ENCODE results near the gene CNBP. TPM values are rescaled to one million over a fixed set of nuclear protein-coding genes. Genes with fewer than 3 reads are reported as not detected.
"Not testable (repeated sequence)": the region's sequence is repeated elsewhere in the genome, so short reads cannot be mapped to it uniquely, and the experiment has no call there.

CNBP gene
- polyA plus RNA-seq, 1 donor (not counting 4 experiments of a cell fraction or from before 2014, with no cell fraction given) = 388 TPM

- no peak overlapping the region for H3K4me3 ChIP-seq (ENCODE audit: control insufficient read depth in 2 of 3, extremely low read depth in 1 of 3, insufficient read depth in 2 of 3, low read depth in 1 of 3, low read length in 3 of 3)
- no peak overlapping the region for H2AFZ ChIP-seq (ENCODE audit: control insufficient read depth, low read length)
- peaks cover 12% of the 10 kb centered on the region for H4K20me1 ChIP-seq (ENCODE audit: control insufficient read depth, extremely low read depth, insufficient read depth, low read length)
- FAIRE-seq (no peak), DNase-seq (ENCODE audit: low read depth, low spot score) (no peak)
- TF ChIP-seq CTCF (optimal IDR thresholded peaks at IDR 0.05 in 1 of 3, IDR thresholded peaks at IDR 0.05 in 1 of 3, conservative IDR thresholded peaks at IDR 0.05 in 1 of 3; ENCODE audit: extremely low read depth in 1 of 3, insufficient read depth in 2 of 3, low read length in 3 of 3) (no peak), EZH2 (IDR thresholded peaks at IDR 0.05; ENCODE audit: low read length) (no peak)
- H3K4me1 ChIP-seq (ENCODE audit: control insufficient read depth, extremely low read depth, insufficient read depth, low read length) = peaks cover 7% of the 10 kb centered on the region
- no peak overlapping the region for H3K9ac ChIP-seq (ENCODE audit: control insufficient read depth, extremely low read depth, insufficient read depth, low read length)
- H3K9me1 ChIP-seq (ENCODE audit: control insufficient read depth, extremely low read depth, insufficient read depth, low read length) = no peaks in the 10 kb centered on the region
- peak overlapping the region; percentile 27 for H3K4me2 ChIP-seq (ENCODE audit: control insufficient read depth, extremely low read depth, insufficient read depth, low read depth, low read length)
- dilution Hi-C loops (cut with MboI; ENCODE audit: extremely low pct_ligation_motif_present, low sequenced_read_pairs) = no loop called here
- no peaks in the 10 kb centered on the region for H3K9me3 ChIP-seq (ENCODE audit: control insufficient read depth, low read depth, low read length)
- H3K27me3 ChIP-seq (ENCODE audit: control insufficient read depth, extremely low read depth, insufficient read depth, low read length) = no peaks in the 10 kb centered on the region
- no peaks in the 10 kb centered on the region for H3K36me3 ChIP-seq (ENCODE audit: control insufficient read depth in 2 of 2, extremely low read depth in 1 of 2, insufficient read depth in 2 of 2, low read length in 2 of 2)
- H3K27ac ChIP-seq (ENCODE audit: control insufficient read depth, insufficient read depth, low read length) = peak overlapping the region; percentile 26
- peaks cover 46% of the 10 kb centered on the region for H3K79me2 ChIP-seq (ENCODE audit: control insufficient read depth, insufficient read depth, low read length)
Measured at GRCh38 chr3:129185783-129186182, 2.1 kb upstream of the CNBP start.

GRCh38 chr3:129184784-129185542, 1.3 kb upstream of the CNBP start:
- H3K9ac ChIP-seq (ENCODE audit: control insufficient read depth, extremely low read depth, insufficient read depth, low read length) = peak overlapping the region; percentile 99
- H3K36me3 ChIP-seq (ENCODE audit: control insufficient read depth in 2 of 2, extremely low read depth in 1 of 2, insufficient read depth in 2 of 2, low read length in 2 of 2); FAIRE-seq; H2AFZ ChIP-seq (ENCODE audit: control insufficient read depth, low read length); H3K9me1 ChIP-seq (ENCODE audit: control insufficient read depth, extremely low read depth, insufficient read depth, low read length); DNase-seq (ENCODE audit: low read depth, low spot score); H3K9me3 ChIP-seq (ENCODE audit: control insufficient read depth, low read depth, low read length); dilution Hi-C loops (cut with MboI; ENCODE audit: extremely low pct_ligation_motif_present, low sequenced_read_pairs); H3K27me3 ChIP-seq (ENCODE audit: control insufficient read depth, extremely low read depth, insufficient read depth, low read length): not testable (repeated sequence)
- H3K4me1 ChIP-seq (ENCODE audit: control insufficient read depth, extremely low read depth, insufficient read depth, low read length) = peaks cover 13% of the 10 kb centered on the region
- H3K79me2 ChIP-seq (ENCODE audit: control insufficient read depth, insufficient read depth, low read length) = peaks cover 54% of the 10 kb centered on the region
- H3K4me3 ChIP-seq (ENCODE audit: control insufficient read depth in 2 of 3, extremely low read depth in 1 of 3, insufficient read depth in 2 of 3, low read depth in 1 of 3, low read length in 3 of 3) = peak overlapping the region; percentile 85 to 100 (median 92)
- peaks cover 17% of the 10 kb centered on the region for H4K20me1 ChIP-seq (ENCODE audit: control insufficient read depth, extremely low read depth, insufficient read depth, low read length)
- peak overlapping the region; percentile 96 for H3K27ac ChIP-seq (ENCODE audit: control insufficient read depth, insufficient read depth, low read length)
- H3K4me2 ChIP-seq (ENCODE audit: control insufficient read depth, extremely low read depth, insufficient read depth, low read depth, low read length) = peak overlapping the region; percentile 77

- Histone ChIP-seq H3K36me3 (ENCODE audit: control insufficient read depth in 2 of 2, extremely low read depth in 1 of 2, insufficient read depth in 2 of 2, low read length in 2 of 2) (peaks cover 2 to 6% of the 10 kb centered on the region in 2 experiments), H3K27me3 (ENCODE audit: control insufficient read depth, extremely low read depth, insufficient read depth, low read length) (no peaks in the 10 kb centered on the region), H3K4me1 (ENCODE audit: control insufficient read depth, extremely low read depth, insufficient read depth, low read length) (peaks cover 20% of the 10 kb centered on the region), H2AFZ (ENCODE audit: control insufficient read depth, low read length) (peak overlapping the region; percentile 73), H3K4me3 (ENCODE audit: control insufficient read depth in 2 of 3, extremely low read depth in 1 of 3, insufficient read depth in 2 of 3, low read depth in 1 of 3, low read length in 3 of 3) (peak overlapping the region; percentile 85 to 100 (median 92)), H3K9me1 (ENCODE audit: control insufficient read depth, extremely low read depth, insufficient read depth, low read length) (peaks cover 2% of the 10 kb centered on the region), H4K20me1 (ENCODE audit: control insufficient read depth, extremely low read depth, insufficient read depth, low read length) (peaks cover 22% of the 10 kb centered on the region), H3K4me2 (ENCODE audit: control insufficient read depth, extremely low read depth, insufficient read depth, low read depth, low read length) (peak overlapping the region; percentile 77), H3K79me2 (ENCODE audit: control insufficient read depth, insufficient read depth, low read length) (peaks cover 61% of the 10 kb centered on the region), H3K27ac (ENCODE audit: control insufficient read depth, insufficient read depth, low read length) (peak overlapping the region; percentile 96), H3K9me3 (ENCODE audit: control insufficient read depth, low read depth, low read length) (no peaks in the 10 kb centered on the region), H3K9ac (ENCODE audit: control insufficient read depth, extremely low read depth, insufficient read depth, low read length) (peak overlapping the region; percentile 99)
- TF ChIP-seq EZH2 (IDR thresholded peaks at IDR 0.05; ENCODE audit: low read length) = no peak
- TF ChIP-seq CTCF (optimal IDR thresholded peaks at IDR 0.05 in 1 of 3, IDR thresholded peaks at IDR 0.05 in 1 of 3, conservative IDR thresholded peaks at IDR 0.05 in 1 of 3; ENCODE audit: extremely low read depth in 1 of 3, insufficient read depth in 2 of 3, low read length in 3 of 3) = no peak
- FAIRE-seq = no peak
- dilution Hi-C loops (cut with MboI; ENCODE audit: extremely low pct_ligation_motif_present, low sequenced_read_pairs) = no loop called here
- DNase-seq (ENCODE audit: low read depth, low spot score) = no peak
Measured at GRCh38 chr3:129184396-129184657, 631 bp upstream of the CNBP start.

All from keratinocyte (primary cell).